CD4-positive, CD25-positive, alpha-beta regulatory T cell (primary cell): ENCODE results near the gene SLC25A18. TPM values are rescaled to one million over a fixed set of nuclear protein-coding genes. Genes with fewer than 3 reads are reported as not detected.
"Not testable (repeated sequence)": the region's sequence is repeated elsewhere in the genome, so short reads cannot be mapped to it uniquely, and the experiment has no call there.

ENCODE experiments used
- ATAC-seq, 2 donors: fragments of 150-1000 bp; cut with Tn5 transposase; one replicate each; pipeline ENCODE4 v1.10.0; 2021; ENCODE audit warnings: low read depth in 2 of 2, moderate number of reproducible peaks in 2 of 2, moderate library complexity in 1 of 2
- DNase-seq, 3 donors: peaks; one replicate each; pipeline versions ENCODE4 v3.0.0 to v3.0.0-alpha.2; 2012 to 2022; ENCODE audit warnings: mixed read lengths in 1 of 3
- H3K27ac ChIP-seq: one replicate; pipeline ENCODE4 v1.7.0; 2013; ENCODE audit warnings: mild to moderate bottlenecking, low read length; ENCODE audit not compliant: insufficient read depth, poor library complexity, severe bottlenecking
- H3K27me3 ChIP-seq: one replicate; pipeline ENCODE4 v1.7.0; 2013; ENCODE audit warnings: low read length; ENCODE audit not compliant: control insufficient read depth, insufficient read depth
- H3K36me3 ChIP-seq: one replicate; pipeline ENCODE4 v1.7.0; 2013; ENCODE audit warnings: mild to moderate bottlenecking, low read length, moderate library complexity; ENCODE audit not compliant: control insufficient read depth, insufficient read depth
- H3K4me1 ChIP-seq: 2 replicates; pipeline ENCODE4 v1.7.0; 2013; ENCODE audit warnings: mild to moderate bottlenecking, low read length; ENCODE audit not compliant: insufficient read depth, control insufficient read depth, poor library complexity, severe bottlenecking
- H3K4me3 ChIP-seq: one replicate; pipeline ENCODE4 v1.7.0; 2013; ENCODE audit warnings: low read depth, mild to moderate bottlenecking, low read length, moderate library complexity
- H3K9me3 ChIP-seq, 2 experiments: 1 replicate in 1 of 2; 2 replicates in 1 of 2; pipeline ENCODE4 v1.7.0; 2013; ENCODE audit warnings: low read length in 2 of 2, mild to moderate bottlenecking in 1 of 2, moderate library complexity in 1 of 2; ENCODE audit not compliant: control insufficient read depth in 2 of 2
- H3K27ac Mint-ChIP-seq, 3 donors: one replicate each; pipeline ENCODE4 v1.8.0; 2020 to 2022; ENCODE audit warnings: mild to moderate bottlenecking in 3 of 3, mixed read lengths in 3 of 3, moderate library complexity in 2 of 3
- H3K27me3 Mint-ChIP-seq: one replicate; pipeline ENCODE4 v1.8.0; 2022; ENCODE audit warnings: mild to moderate bottlenecking, mixed read lengths
- H3K36me3 Mint-ChIP-seq: one replicate; pipeline ENCODE4 v1.8.0; 2020; ENCODE audit warnings: mixed read lengths
- H3K4me1 Mint-ChIP-seq, 4 donors: one replicate each; pipeline ENCODE4 v1.8.0; 2020 to 2022; ENCODE audit warnings: mixed read lengths in 4 of 4, mild to moderate bottlenecking in 1 of 4
- H3K4me3 Mint-ChIP-seq, 4 donors: one replicate each; pipeline ENCODE4 v1.8.0; 2020 to 2022; ENCODE audit warnings: mild to moderate bottlenecking in 4 of 4, mixed read lengths in 4 of 4, moderate library complexity in 3 of 4
- H3K9me3 Mint-ChIP-seq, 7 donors: one replicate each; pipeline ENCODE4 v1.8.0; 2020 to 2022; ENCODE audit warnings: mixed read lengths in 7 of 7, mild to moderate bottlenecking in 3 of 7, moderate library complexity in 2 of 7
- polyA plus RNA-seq, 4 donors: library from polyadenylated mRNA; unstranded; fragments of 300-500 nt; fragmentation: Illumina TruSeq; gene quantifications; one replicate each; pipeline ENCODE4 v1.2.3, GENCODE V29; 2021
- total RNA-seq: library from RNA; stranded (reverse); gene quantifications from one replicate; pipeline ENCODE4 v1.2.3, GENCODE V29; 2022

The SLC25A18 gene, protein sequence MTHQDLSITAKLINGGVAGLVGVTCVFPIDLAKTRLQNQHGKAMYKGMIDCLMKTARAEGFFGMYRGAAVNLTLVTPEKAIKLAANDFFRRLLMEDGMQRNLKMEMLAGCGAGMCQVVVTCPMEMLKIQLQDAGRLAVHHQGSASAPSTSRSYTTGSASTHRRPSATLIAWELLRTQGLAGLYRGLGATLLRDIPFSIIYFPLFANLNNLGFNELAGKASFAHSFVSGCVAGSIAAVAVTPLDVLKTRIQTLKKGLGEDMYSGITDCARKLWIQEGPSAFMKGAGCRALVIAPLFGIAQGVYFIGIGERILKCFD
- not detected for total RNA-seq
- polyA plus RNA-seq: under 1 TPM in 1 of 4 donors, not detected in 3; 0.09 TPM

DNA sequence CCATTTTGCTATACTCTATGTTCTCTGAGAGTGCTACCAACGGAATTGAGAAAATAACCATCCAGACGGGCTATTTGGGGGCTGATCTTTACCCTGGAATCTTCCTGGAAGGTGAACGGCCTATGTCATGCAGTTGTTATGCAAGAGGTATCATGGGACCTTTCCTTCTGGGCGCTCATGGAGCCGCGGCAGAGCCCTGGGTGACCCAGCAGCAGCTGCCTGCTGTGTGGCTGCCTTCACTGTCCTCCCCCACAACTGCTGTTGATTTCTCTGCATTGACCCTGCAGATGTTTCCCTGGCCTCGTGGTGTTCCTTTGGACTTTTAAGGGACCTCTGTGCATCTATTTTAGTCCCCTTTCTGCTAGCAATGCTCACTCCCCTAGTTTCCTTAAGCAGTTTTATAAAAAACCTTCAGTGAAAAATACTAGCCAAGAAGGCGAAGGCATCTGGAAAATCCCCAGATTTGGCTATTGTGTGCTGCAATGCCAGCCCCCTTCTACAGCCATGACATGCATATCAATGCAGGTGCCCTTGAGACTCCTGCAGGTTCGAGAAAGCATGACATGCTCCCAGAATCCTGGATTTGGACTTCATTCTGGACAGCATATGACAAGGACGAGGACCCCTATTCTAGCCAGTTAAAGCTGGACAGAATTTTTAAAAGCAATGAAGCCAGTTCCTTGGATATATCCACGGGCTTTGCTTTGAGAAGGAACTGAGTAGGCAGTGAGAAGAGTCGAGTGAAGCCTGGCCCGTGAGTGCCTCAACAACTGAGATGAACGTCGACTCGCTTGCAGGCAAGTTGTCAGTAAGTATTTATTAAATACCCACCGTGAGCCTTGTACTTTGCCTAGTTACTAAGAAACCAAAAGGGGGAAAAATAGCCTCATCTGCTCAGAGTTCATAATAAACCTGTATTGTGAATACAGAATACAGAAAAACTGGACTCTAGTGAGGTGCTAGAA is at the start of gene SLC25A18:
TSS of gene SLC25A18 (plus strand) at position 593 of the 965 bp plus-strand sequence. CDS start 16,447 bp downstream, outside the sequence.
- Mint-ChIP-seq H3K4me3 (no peak within 1 kb of the TSS), H3K36me3 (no peaks in the 10 kb centered on the region), H3K4me1 (no peaks in the 10 kb centered on the region), H3K9me3 (no peaks in the 10 kb centered on the region), H3K27me3 (peaks cover 11% of the 10 kb centered on the region), H3K27ac (no peak within 1 kb of the TSS)
- H3K27me3 ChIP-seq: no peaks in the 10 kb centered on the region
- no peak within 1 kb of the TSS for H3K27ac ChIP-seq
- H3K9me3 ChIP-seq: no peaks in the 10 kb centered on the region
- H3K36me3 ChIP-seq: no peaks in the 10 kb centered on the region
- no peak for DNase-seq
- no peak for ATAC-seq
- H3K4me1 ChIP-seq: no peaks in the 10 kb centered on the region
- H3K4me3 ChIP-seq: no peak within 1 kb of the TSS

DNA sequence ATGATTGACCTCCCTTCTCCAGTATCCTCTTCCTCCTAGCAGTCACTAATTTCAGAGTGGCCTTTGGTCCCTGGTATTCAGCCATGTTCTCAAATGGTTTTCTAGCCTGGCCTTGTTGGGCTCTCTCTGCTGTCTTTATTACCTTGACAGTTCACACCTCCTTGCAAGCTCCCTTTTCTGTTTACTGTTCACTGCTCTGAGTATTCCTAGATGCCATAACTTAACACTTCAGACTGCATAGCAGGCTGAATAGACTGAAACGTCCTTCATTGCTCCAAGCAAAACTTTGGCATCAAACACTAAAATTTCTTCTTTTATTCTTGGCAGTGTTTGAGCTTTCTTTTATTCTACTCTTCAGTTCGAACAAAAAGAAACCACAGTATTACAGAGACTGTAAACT is 49.7 kb upstream of the SLC25A18 start:
- Mint-ChIP-seq H3K9me3 (peaks cover 0 to 1% (median 0%) of the 10 kb centered on the region in 7 donors), H3K36me3 (peaks cover 3% of the 10 kb centered on the region), H3K4me1 (no peaks in the 10 kb centered on the region), H3K27me3 (peaks cover 36% of the 10 kb centered on the region), H3K4me3 (no peak overlapping the region), H3K27ac (no peak overlapping the region)
- ATAC-seq (no peak), DNase-seq (no peak)
- Histone ChIP-seq H3K27ac (no peak overlapping the region), H3K36me3 (no peaks in the 10 kb centered on the region), H3K27me3 (no peaks in the 10 kb centered on the region), H3K4me1 (no peaks in the 10 kb centered on the region), H3K9me3 (no peaks in the 10 kb centered on the region), H3K4me3 (no peak overlapping the region)

DNA sequence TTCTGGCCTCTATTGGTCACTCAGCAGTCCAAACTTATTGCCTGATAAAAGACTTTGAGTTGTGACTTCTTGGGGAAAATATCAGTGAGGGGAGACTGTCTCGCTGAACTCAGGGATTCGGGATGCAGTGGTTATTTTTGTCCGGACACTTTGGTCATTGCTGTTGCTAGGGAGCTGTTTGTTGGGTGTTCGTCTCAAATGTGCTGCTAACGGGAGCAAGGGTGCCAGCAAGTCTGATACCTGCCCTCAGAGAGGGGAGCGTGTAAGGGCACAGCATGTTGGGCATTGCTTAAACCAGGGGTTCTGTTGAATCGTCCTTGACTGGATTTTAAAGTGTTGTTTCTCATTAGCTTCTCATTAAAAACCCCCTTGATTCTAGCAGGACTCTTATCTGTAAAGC is 49.2 kb upstream of the SLC25A18 start:
- Mint-ChIP-seq H3K9me3 (peaks cover 0 to 1% (median 0%) of the 10 kb centered on the region in 7 donors), H3K4me3 (no peak overlapping the region), H3K27ac (no peak overlapping the region), H3K27me3 (peaks cover 32% of the 10 kb centered on the region), H3K36me3 (peaks cover 3% of the 10 kb centered on the region), H3K4me1 (no peaks in the 10 kb centered on the region)
- no peaks in the 10 kb centered on the region for H3K4me1 ChIP-seq
- no peaks in the 10 kb centered on the region for H3K9me3 ChIP-seq
- H3K36me3 ChIP-seq: no peaks in the 10 kb centered on the region
- ATAC-seq (no peak), DNase-seq (no peak)
- no peak overlapping the region for H3K27ac ChIP-seq
- no peak overlapping the region for H3K4me3 ChIP-seq
- H3K27me3 ChIP-seq: no peaks in the 10 kb centered on the region

DNA sequence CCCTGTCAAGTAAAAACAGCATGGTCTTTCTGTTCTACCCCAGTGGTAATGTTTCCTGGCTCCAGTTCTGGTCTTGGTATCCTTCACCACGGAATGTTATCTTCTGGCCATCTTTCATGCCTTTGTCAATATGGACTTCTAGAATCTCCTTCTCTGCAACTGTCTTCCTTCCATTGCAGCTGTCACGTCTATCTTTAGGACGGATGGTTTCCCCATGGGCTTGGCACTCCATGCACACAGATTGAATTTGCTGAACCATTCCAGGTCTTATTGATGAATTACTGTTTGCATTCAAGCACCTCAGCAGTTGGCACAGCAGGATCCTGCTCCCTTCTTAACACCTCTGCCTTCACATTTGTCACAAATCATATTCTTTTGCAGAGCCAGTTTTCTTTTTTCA is 44.9 kb upstream of the SLC25A18 start:
- peaks cover 2% of the 10 kb centered on the region for H3K27me3 ChIP-seq
- H3K9me3 Mint-ChIP-seq: no peaks in the 10 kb centered on the region
- peaks cover 5% of the 10 kb centered on the region for H3K27me3 Mint-ChIP-seq
- no peaks in the 10 kb centered on the region for H3K4me1 Mint-ChIP-seq
- no peak for ATAC-seq
- no peaks in the 10 kb centered on the region for H3K36me3 Mint-ChIP-seq
- no peak overlapping the region for H3K4me3 Mint-ChIP-seq
- DNase-seq: no peak
- H3K4me1 ChIP-seq: no peaks in the 10 kb centered on the region
- H3K27ac ChIP-seq: no peak overlapping the region
- no peaks in the 10 kb centered on the region for H3K36me3 ChIP-seq
- no peak overlapping the region for H3K4me3 ChIP-seq
- H3K27ac Mint-ChIP-seq: no peak overlapping the region
- no peaks in the 10 kb centered on the region for H3K9me3 ChIP-seq

DNA sequence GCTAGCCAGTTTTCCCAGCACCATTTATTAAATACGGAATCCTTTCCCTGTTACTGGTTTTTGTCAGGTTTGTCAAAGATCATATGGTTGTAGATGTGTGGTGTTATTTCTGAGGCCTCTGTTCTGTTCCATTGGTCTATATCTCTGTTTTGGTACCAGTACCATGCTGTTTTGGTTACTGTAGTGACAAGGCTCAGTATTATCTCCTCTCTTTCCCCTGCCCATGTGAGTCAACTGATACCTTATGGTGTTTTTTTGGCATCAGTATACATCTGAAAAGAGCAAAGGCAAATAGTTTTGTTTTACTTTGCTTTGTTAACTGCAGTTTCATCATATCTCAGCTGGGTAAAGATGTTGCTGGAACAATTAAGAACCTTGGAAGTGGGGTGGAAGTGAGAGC is 41.3 kb upstream of the SLC25A18 start:
- peaks cover 20% of the 10 kb centered on the region for H3K27me3 Mint-ChIP-seq
- H3K27ac Mint-ChIP-seq, H3K27me3 ChIP-seq, H3K27ac ChIP-seq, H3K4me1 Mint-ChIP-seq, H3K9me3 Mint-ChIP-seq, H3K4me1 ChIP-seq, H3K36me3 Mint-ChIP-seq, H3K4me3 ChIP-seq, H3K4me3 Mint-ChIP-seq, H3K9me3 ChIP-seq, DNase-seq, ATAC-seq, H3K36me3 ChIP-seq: not testable (repeated sequence)

DNA sequence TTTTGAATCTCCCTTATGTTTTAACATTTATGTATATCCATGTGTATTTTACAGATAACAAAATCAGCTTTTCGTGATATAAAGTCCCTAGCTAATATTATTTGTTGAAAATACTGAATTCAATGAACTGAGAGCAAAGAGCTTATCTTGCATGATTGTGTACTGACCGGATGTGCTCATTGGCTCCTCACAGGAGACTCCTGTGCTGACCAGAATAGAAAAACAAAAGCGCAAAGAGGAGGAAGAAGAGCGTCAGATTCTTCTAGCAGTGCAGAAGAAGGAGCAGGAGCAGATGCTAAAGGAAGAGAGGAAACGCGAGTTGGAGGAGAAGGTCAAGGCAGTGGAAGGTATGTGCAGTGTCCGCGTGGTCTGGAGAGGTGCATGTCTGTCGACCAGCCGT is 39.4 kb upstream of the SLC25A18 start:
- ATAC-seq: no peak
- H3K4me1 ChIP-seq: no peaks in the 10 kb centered on the region
- no peak overlapping the region for H3K4me3 Mint-ChIP-seq
- H3K9me3 ChIP-seq: no peaks in the 10 kb centered on the region
- no peaks in the 10 kb centered on the region for H3K9me3 Mint-ChIP-seq
- H3K4me1 Mint-ChIP-seq: peaks cover 0 to 5% (median 4%) of the 10 kb centered on the region in 4 donors
- no peaks in the 10 kb centered on the region for H3K36me3 Mint-ChIP-seq
- peak overlapping the region in 1 of 3 donors; percentile 74 for H3K27ac Mint-ChIP-seq
- no peaks in the 10 kb centered on the region for H3K36me3 ChIP-seq
- H3K27me3 ChIP-seq: peaks cover 2% of the 10 kb centered on the region
- no peak overlapping the region for H3K4me3 ChIP-seq
- peaks cover 31% of the 10 kb centered on the region for H3K27me3 Mint-ChIP-seq
- H3K27ac ChIP-seq: no peak overlapping the region
- no peak for DNase-seq

DNA sequence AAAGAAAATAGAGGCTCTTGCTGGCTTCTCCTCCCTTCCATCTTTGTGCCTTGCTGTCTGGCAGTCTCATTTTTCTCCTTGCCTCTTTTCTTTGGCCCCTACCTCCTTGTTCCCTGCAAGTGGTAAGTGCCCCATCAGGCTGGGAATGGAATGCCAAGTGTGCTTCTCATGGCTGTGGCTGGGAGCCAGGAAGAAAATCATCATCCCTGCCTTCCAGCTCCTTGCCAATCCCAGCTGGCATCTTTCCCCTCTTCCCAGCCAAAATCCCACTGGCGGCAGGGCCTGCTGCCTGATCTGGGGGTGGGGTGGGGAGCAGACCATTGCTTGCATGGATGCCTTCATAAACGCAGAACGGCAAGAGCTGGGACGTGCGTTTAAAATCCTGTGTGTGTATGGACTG is 27.0 kb upstream of the SLC25A18 start:
- H3K4me1 Mint-ChIP-seq: no peaks in the 10 kb centered on the region
- no peak for DNase-seq
- H3K36me3 ChIP-seq: no peaks in the 10 kb centered on the region
- no peaks in the 10 kb centered on the region for H3K9me3 ChIP-seq
- H3K4me3 Mint-ChIP-seq: no peak overlapping the region
- H3K4me3 ChIP-seq: no peak overlapping the region
- H3K27me3 Mint-ChIP-seq: peaks cover 10% of the 10 kb centered on the region
- no peak overlapping the region for H3K27ac Mint-ChIP-seq
- no peaks in the 10 kb centered on the region for H3K4me1 ChIP-seq
- H3K36me3 Mint-ChIP-seq: no peaks in the 10 kb centered on the region
- ATAC-seq: no peak
- no peaks in the 10 kb centered on the region for H3K27me3 ChIP-seq
- H3K27ac ChIP-seq: no peak overlapping the region
- no peaks in the 10 kb centered on the region for H3K9me3 Mint-ChIP-seq
